Hepatocyte (in vitro differentiated cells): ENCODE results near the gene MRI1. TPM values are rescaled to one million over a fixed set of nuclear protein-coding genes. Genes with fewer than 3 reads are reported as not detected.

ENCODE experiments used
- DNase-seq: peaks from one replicate; pipeline ENCODE4 v3.0.0-alpha.2; 2016; ENCODE audit warnings: low spot score
- H2AFZ ChIP-seq: fragments of 200-600 bp; sonication (generic); 2 replicates; pipeline ENCODE4 v1.6.0; 2016; ENCODE audit warnings: antibody characterized with exemption, mild to moderate bottlenecking
- H3K27ac ChIP-seq: fragments of 200-600 bp; sonication (generic); 2 replicates; pipeline ENCODE4 v1.5.1; 2016; ENCODE audit warnings: mild to moderate bottlenecking
- H3K27me3 ChIP-seq: fragments of 200-600 bp; sonication (generic); 2 replicates; pipeline ENCODE4 v1.6.1; 2016
- H3K36me3 ChIP-seq: fragments of 200-600 bp; sonication (generic); replicated peaks from 2 replicates; pipeline ENCODE4 v1.5.1; 2016; ENCODE audit warnings: low read depth; ENCODE audit not compliant: insufficient read depth
- H3K4me1 ChIP-seq: fragments of 200-600 bp; sonication (generic); 2 replicates; pipeline ENCODE4 v1.5.1; 2016; ENCODE audit warnings: mild to moderate bottlenecking, moderate library complexity; ENCODE audit not compliant: insufficient read depth
- H3K4me2 ChIP-seq: fragments of 200-600 bp; sonication (generic); 2 replicates; pipeline ENCODE4 v1.6.0; 2016
- H3K4me3 ChIP-seq: fragments of 200-600 bp; sonication (generic); 2 replicates; pipeline ENCODE4 v1.5.1; 2016; ENCODE audit warnings: mild to moderate bottlenecking
- H3K79me2 ChIP-seq: fragments of 200-600 bp; sonication (generic); 2 replicates; pipeline ENCODE4 v1.6.0; 2017; ENCODE audit warnings: mild to moderate bottlenecking
- H3K9me2 ChIP-seq: fragments of 200-600 bp; sonication (generic); replicated peaks from 2 replicates; pipeline ENCODE4 v1.6.0; 2017; ENCODE audit warnings: mild to moderate bottlenecking; ENCODE audit not compliant: insufficient read depth
- H3K9me3 ChIP-seq: fragments of 200-600 bp; sonication (generic); 2 replicates; pipeline ENCODE4 v1.5.1; 2016; ENCODE audit warnings: low read depth, mild to moderate bottlenecking
- H4K20me1 ChIP-seq: fragments of 200-600 bp; sonication (generic); 2 replicates; pipeline ENCODE4 v1.6.0; 2016; ENCODE audit warnings: mild to moderate bottlenecking; ENCODE audit not compliant: insufficient read depth, poor library complexity, severe bottlenecking
- CTCF ChIP-seq: fragments of 200-600 bp; sonication (generic); IDR thresholded peaks from 2 replicates; pipeline ENCODE4 v1.5.1; 2016; ENCODE audit warnings: antibody characterized with exemption, mild to moderate bottlenecking; ENCODE audit not compliant: poor library complexity
- EZH2 ChIP-seq: fragments of 200-600 bp; sonication (generic); IDR thresholded peaks from 2 replicates; pipeline ENCODE4 v1.6.1; 2016; ENCODE audit warnings: antibody characterized with exemption, mild to moderate bottlenecking, borderline replicate concordance
- EZH2phosphoT487 ChIP-seq: fragments of 200-600 bp; sonication (generic); IDR thresholded peaks from one replicate; pipeline ENCODE4 v1.6.1; 2018; ENCODE audit warnings: antibody characterized with exemption, mild to moderate bottlenecking, low read depth, moderate library complexity; ENCODE audit not compliant: unreplicated experiment, severe bottlenecking
- WGBS: methylation state at CpG from one replicate; pipeline ENCODE4 v1.1.6; 2016; ENCODE audit warnings: low lambda C conversion rate; ENCODE audit errors: missing lambda C conversion rate; 5-methylcytosine and 5-hydroxymethylcytosine counted together
- polyA plus RNA-seq: library from polyadenylated mRNA; unstranded; fragments of >200 nt; fragmentation: Nextera tagmentation; extraction: Ambion mirVana; gene quantifications from 2 replicates; pipeline ENCODE4 v1.2.1, GENCODE V29; 2016
- total RNA-seq: library from RNA; depleted of rRNA; stranded (reverse); fragments of >200 nt; gene quantifications from 2 replicates; pipeline ENCODE4 v1.2.3, GENCODE V29; 2014

The MRI1 gene
- total and polyA plus RNA-seq, 2 experiments from 2014 or later, result 18.5 to 21.9 TPM

GRCh38 chr19:13817615-13818371 lies 53.5 kb downstream of the MRI1 start:
- DNase-seq, result peak; percentile 81
- no peak overlapping the region for H3K27ac ChIP-seq

GRCh38 chr19:13819238-13819637 lies 54.9 kb downstream of the MRI1 start:
- no peaks in the 10 kb centered on the region for H3K36me3 ChIP-seq
- H3K4me2 ChIP-seq, result no peak overlapping the region

More at GRCh38 chr19:13817615-13818371, 53.5 kb downstream of the MRI1 start:
- WGBS, result 66% methylated on average over 23 of the region's 35 CpGs
- H3K9me2 ChIP-seq, result no peaks in the 10 kb centered on the region
- H3K27me3 ChIP-seq, result no peaks in the 10 kb centered on the region
- no peaks in the 10 kb centered on the region for H3K9me3 ChIP-seq
- H3K36me3 ChIP-seq, result no peaks in the 10 kb centered on the region
- H3K4me2 ChIP-seq, result peak overlapping the region; percentile 65
- no peak overlapping the region for H3K4me3 ChIP-seq
- no peak overlapping the region for H2AFZ ChIP-seq
- no peaks in the 10 kb centered on the region for H4K20me1 ChIP-seq
- TF ChIP-seq EZH2phosphoT487, result no peak
- TF ChIP-seq EZH2, result no peak
- TF ChIP-seq CTCF, result no peak
- no peaks in the 10 kb centered on the region for H3K4me1 ChIP-seq
- H3K79me2 ChIP-seq, result no peaks in the 10 kb centered on the region

GRCh38 chr19:13821292-13821691 lies 57.0 kb downstream of the MRI1 start:
- no peaks in the 10 kb centered on the region for H4K20me1 ChIP-seq
- H3K4me1 ChIP-seq, result no peaks in the 10 kb centered on the region
- H3K36me3 ChIP-seq, result no peaks in the 10 kb centered on the region
- no peak overlapping the region for H3K4me2 ChIP-seq
- H3K9me2 ChIP-seq, result no peaks in the 10 kb centered on the region
- no peak for DNase-seq
- H2AFZ ChIP-seq, result no peak overlapping the region
- H3K4me3 ChIP-seq, result no peak overlapping the region
- H3K9me3 ChIP-seq, result no peaks in the 10 kb centered on the region
- TF ChIP-seq EZH2phosphoT487 (no peak), CTCF (no peak), EZH2 (no peak)
- H3K27ac ChIP-seq, result no peak overlapping the region
- 100% methylated on average over 2 of the region's 2 CpGs for WGBS
- H3K79me2 ChIP-seq, result no peaks in the 10 kb centered on the region
- H3K27me3 ChIP-seq, result no peaks in the 10 kb centered on the region

More at GRCh38 chr19:13819238-13819637, 54.9 kb downstream of the MRI1 start:
- Histone ChIP-seq H3K9me3 (no peaks in the 10 kb centered on the region), H3K9me2 (no peaks in the 10 kb centered on the region), H3K4me1 (no peaks in the 10 kb centered on the region), H3K27ac (no peak overlapping the region), H4K20me1 (no peaks in the 10 kb centered on the region), H3K4me3 (no peak overlapping the region), H3K27me3 (no peaks in the 10 kb centered on the region), H3K79me2 (no peaks in the 10 kb centered on the region), H2AFZ (no peak overlapping the region)
- TF ChIP-seq CTCF, result no peak
- no peak for TF ChIP-seq EZH2phosphoT487
- no peak for TF ChIP-seq EZH2
- WGBS, result 97% methylated on average over 11 of the region's 11 CpGs
- DNase-seq, result no peak
